Kidney (tissue), 14 donors: ENCODE results near the gene PRM3. TPM values are rescaled to one million over a fixed set of nuclear protein-coding genes. Genes with fewer than 3 reads are reported as not detected.

Source experiments
- DNase-seq, 5 donors: peaks; one replicate each; pipeline ENCODE4 v3.0.0-alpha.2; 2013 to 2020
- FAIRE-seq: peaks from 2 replicates; lab custom pipeline; 2012; peaks lifted over from hg19 to GRCh38; lab: Jason Lieb, UNC
- H3K27ac ChIP-seq, 2 donors: one replicate each; pipeline ENCODE4 v1.7.0; 2013; ENCODE audit warnings: low read depth in 2 of 2, low read length in 2 of 2, inconsistent platforms in 1 of 2
- H3K27me3 ChIP-seq: one replicate; pipeline ENCODE4 v1.7.1; 2013; ENCODE audit warnings: low read length, inconsistent platforms; ENCODE audit not compliant: control insufficient read depth, insufficient read depth
- H3K36me3 ChIP-seq, 3 donors: one replicate each; pipeline versions ENCODE4 v1.7.0 to v1.7.1; 2013; ENCODE audit warnings: low read length in 3 of 3, control low read depth in 1 of 3, inconsistent platforms in 1 of 3; ENCODE audit not compliant: insufficient read depth in 3 of 3, control insufficient read depth in 2 of 3
- H3K4me1 ChIP-seq, 3 donors: one replicate each; pipeline versions ENCODE4 v1.7.0 to v1.7.1; 2013; ENCODE audit warnings: low read length in 3 of 3, inconsistent platforms in 1 of 3, low read depth in 1 of 3; ENCODE audit not compliant: control insufficient read depth in 2 of 3, insufficient read depth in 2 of 3
- H3K4me3 ChIP-seq, 3 donors: one replicate each; pipeline versions ENCODE4 v1.7.0 to v1.8.1; 2013; ENCODE audit warnings: low read length in 3 of 3, control low read depth in 1 of 3, inconsistent platforms in 1 of 3
- H3K9ac ChIP-seq, 3 donors: one replicate each; pipeline versions ENCODE4 v1.7.0 to v1.7.1; 2013; ENCODE audit warnings: low read length in 3 of 3, control low read depth in 1 of 3, inconsistent platforms in 1 of 3
- H3K9me3 ChIP-seq, 3 donors: one replicate each; pipeline versions ENCODE4 v1.7.0 to v1.7.1; 2013; ENCODE audit warnings: low read length in 3 of 3, control low read depth in 1 of 3, inconsistent platforms in 1 of 3; ENCODE audit not compliant: control insufficient read depth in 2 of 3, insufficient read depth in 1 of 3
- CTCF ChIP-seq: IDR thresholded peaks from 3 replicates; pipeline ENCODE4 v1.5.1; 2012; ENCODE audit warnings: mild to moderate bottlenecking, moderate library complexity, borderline replicate concordance; ENCODE audit not compliant: insufficient read depth; ENCODE audit errors: extremely low read depth
- intact Hi-C: fragments of 100-400 bp; cut with DNase I; formaldehyde crosslinking; loops from one replicate; pipeline ENCODE4 v1.11.1; 2022
- polyA plus RNA-seq: library from polyadenylated mRNA; stranded (reverse); fragments of 350-450 nt; fragmentation: Illumina TruSeq; extraction: RNeasy Lipid Tissue Mini Kit (QIAGEN cat#74804); gene quantifications from one replicate; pipeline ENCODE4 v1.2.3, GENCODE V29; 2014; ENCODE audit warnings: low read depth, low replicate concordance; ENCODE audit not compliant: insufficient read depth
- total RNA-seq: library from RNA; stranded (reverse); fragmentation: NEBNext Ultra II Directional; extraction: Animal tissue kit (Norgen Biotek cat#: 25700); gene quantifications from one replicate; pipeline ENCODE4 v1.2.1, GENCODE V29; 2021
- donor health status: control.
- donor health status: control.
- donor health status: control.
- donor health status: control.
- donor health status: control.
- donor health status: DM: yes; HTN: yes; CAD: no.
- donor health status: Normal renal cell carcinoma (clear cell type).

Gene PRM3
- total and polyA plus RNA-seq, 2 donors from 2014 or later = not detected

- Histone ChIP-seq H3K4me3 (no peak overlapping the region), H3K9ac (no peak overlapping the region), H3K27me3 (no peaks in the 10 kb centered on the region), H3K9me3 (no peaks in the 10 kb centered on the region), H3K27ac (no peak overlapping the region), H3K36me3 (no peaks in the 10 kb centered on the region), H3K4me1 (no peaks in the 10 kb centered on the region)
- intact Hi-C loops = no loop called here
- FAIRE-seq (no peak), DNase-seq (no peak)
- no peak for TF ChIP-seq CTCF
These were observed 2.7 kb downstream of the PRM3 start for GRCh38 chr16:11270602-11271162.

- FAIRE-seq (no peak), DNase-seq (no peak)
- H3K9ac ChIP-seq = no peak within 1 kb of the TSS
- H3K27me3 ChIP-seq = no peaks in the 10 kb centered on the region
- H3K4me3 ChIP-seq = no peak within 1 kb of the TSS
- no peak within 1 kb of the TSS for H3K27ac ChIP-seq
- no peak for TF ChIP-seq CTCF
- no peaks in the 10 kb centered on the region for H3K9me3 ChIP-seq
- no peaks in the 10 kb centered on the region for H3K4me1 ChIP-seq
- no peaks in the 10 kb centered on the region for H3K36me3 ChIP-seq
- intact Hi-C loops = no loop called here
These were observed 4.5 kb downstream of the PRM3 start, which contains the start of gene TNP2 for GRCh38 chr16:11268921-11269375. TSS of gene TNP2 (minus strand) at chr16:11269325. CDS start at chr16:11269262, 63 bp downstream.

- Histone ChIP-seq H3K36me3 (no peaks in the 10 kb centered on the region), H3K27ac (no peak overlapping the region), H3K27me3 (no peaks in the 10 kb centered on the region), H3K9ac (no peak overlapping the region), H3K9me3 (no peaks in the 10 kb centered on the region), H3K4me3 (no peak overlapping the region), H3K4me1 (peaks cover 0 to 2% (median 0%) of the 10 kb centered on the region in 3 donors)
- FAIRE-seq (no peak), DNase-seq (no peak)
- TF ChIP-seq CTCF = no peak
- intact Hi-C loops = no loop called here
These were observed 8.3 kb downstream of the PRM3 start for GRCh38 chr16:11265124-11265523.
